ENCODE results near the gene TIMM44. TPM values are rescaled to one million over a fixed set of nuclear protein-coding genes. Genes with fewer than 3 reads are reported as not detected.

The TIMM44 gene
- total RNA-seq, 4 donors from 2014 or later, result 61.6 to 111 (median 98.5) TPM

DNA sequence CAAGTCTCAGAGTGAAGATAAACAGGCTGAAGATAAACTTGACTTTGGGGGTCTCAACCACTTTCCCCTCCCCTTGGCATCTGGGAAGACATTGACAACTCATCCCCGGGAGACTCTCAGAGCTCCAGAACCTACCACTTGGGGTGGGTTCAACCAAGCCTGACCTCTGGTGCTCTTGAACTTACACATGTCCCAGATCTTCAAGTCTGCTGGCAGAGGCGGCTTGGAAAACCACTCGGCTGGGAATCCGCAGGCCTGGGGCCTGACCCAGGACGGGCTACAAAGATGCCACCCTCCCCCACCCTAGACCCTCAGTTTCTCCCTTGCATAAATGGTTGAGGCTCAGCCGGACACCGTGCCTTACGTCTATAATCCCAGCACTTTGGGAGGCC is 54.6 kb downstream of the TIMM44 start:
- Histone ChIP-seq H3K27ac (replicated peaks in 1 of 4) (no peak overlapping the region), H3K9me3 (no peaks in the 10 kb centered on the region), H3K36me3 (no peaks in the 10 kb centered on the region), H3K4me1 (peaks cover 5 to 8% (median 7%) of the 10 kb centered on the region in 4 donors), H3K27me3 (peaks cover 0 to 51% (median 11%) of the 10 kb centered on the region in 4 donors), H3K4me3 (peak overlapping the region; percentile 36 to 55 (median 42))
- WGBS, result 100% methylated on average over 2 of the region's 8 CpGs
- no peak for TF ChIP-seq POLR2A (IDR thresholded peaks at IDR 0.05; ENCODE audit: low read depth)
- DNase-seq (ENCODE audit: extremely low spot score), result no peak
- intact Hi-C loops (cut with DNase I), result no loop called here

GRCh38 chr19:7888145-7888825 is 55.2 kb downstream of the TIMM44 start, which contains the start of gene LRRC8E:
LRRC8E (plus strand) TSS chr19:7888510; CDS start chr19:7895604, 7,094 bp downstream.
- TF ChIP-seq, protein P1, sequence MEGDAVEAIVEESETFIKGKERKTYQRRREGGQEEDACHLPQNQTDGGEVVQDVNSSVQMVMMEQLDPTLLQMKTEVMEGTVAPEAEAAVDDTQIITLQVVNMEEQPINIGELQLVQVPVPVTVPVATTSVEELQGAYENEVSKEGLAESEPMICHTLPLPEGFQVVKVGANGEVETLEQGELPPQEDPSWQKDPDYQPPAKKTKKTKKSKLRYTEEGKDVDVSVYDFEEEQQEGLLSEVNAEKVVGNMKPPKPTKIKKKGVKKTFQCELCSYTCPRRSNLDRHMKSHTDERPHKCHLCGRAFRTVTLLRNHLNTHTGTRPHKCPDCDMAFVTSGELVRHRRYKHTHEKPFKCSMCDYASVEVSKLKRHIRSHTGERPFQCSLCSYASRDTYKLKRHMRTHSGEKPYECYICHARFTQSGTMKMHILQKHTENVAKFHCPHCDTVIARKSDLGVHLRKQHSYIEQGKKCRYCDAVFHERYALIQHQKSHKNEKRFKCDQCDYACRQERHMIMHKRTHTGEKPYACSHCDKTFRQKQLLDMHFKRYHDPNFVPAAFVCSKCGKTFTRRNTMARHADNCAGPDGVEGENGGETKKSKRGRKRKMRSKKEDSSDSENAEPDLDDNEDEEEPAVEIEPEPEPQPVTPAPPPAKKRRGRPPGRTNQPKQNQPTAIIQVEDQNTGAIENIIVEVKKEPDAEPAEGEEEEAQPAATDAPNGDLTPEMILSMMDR (IDR thresholded peaks at IDR 0.05), result no peak
- no peak for TF ChIP-seq EP300 (IDR thresholded peaks at IDR 0.05)
- TF ChIP-seq POLR2A (IDR thresholded peaks at IDR 0.05; ENCODE audit: low read depth), result no peak
- TF ChIP-seq POLR2AphosphoS5 (IDR thresholded peaks at IDR 0.05), result no peak
- no peaks in the 10 kb centered on the region for H3K9me3 ChIP-seq
- H3K36me3 ChIP-seq, result no peaks in the 10 kb centered on the region
- H3K4me1 ChIP-seq, result peaks cover 5 to 8% (median 7%) of the 10 kb centered on the region in 4 donors
- 32% methylated on average over 20 of the region's 53 CpGs for WGBS
- intact Hi-C loops (cut with DNase I), result no loop called here
- peaks cover 0 to 46% (median 10%) of the 10 kb centered on the region in 4 donors for H3K27me3 ChIP-seq
- DNase-seq (ENCODE audit: extremely low spot score), result no peak
- H3K4me3 ChIP-seq, result peak within 1 kb of the TSS; percentile 36 to 55 (median 42)
- no peak within 1 kb of the TSS for H3K27ac ChIP-seq (replicated peaks in 1 of 4)

DNA sequence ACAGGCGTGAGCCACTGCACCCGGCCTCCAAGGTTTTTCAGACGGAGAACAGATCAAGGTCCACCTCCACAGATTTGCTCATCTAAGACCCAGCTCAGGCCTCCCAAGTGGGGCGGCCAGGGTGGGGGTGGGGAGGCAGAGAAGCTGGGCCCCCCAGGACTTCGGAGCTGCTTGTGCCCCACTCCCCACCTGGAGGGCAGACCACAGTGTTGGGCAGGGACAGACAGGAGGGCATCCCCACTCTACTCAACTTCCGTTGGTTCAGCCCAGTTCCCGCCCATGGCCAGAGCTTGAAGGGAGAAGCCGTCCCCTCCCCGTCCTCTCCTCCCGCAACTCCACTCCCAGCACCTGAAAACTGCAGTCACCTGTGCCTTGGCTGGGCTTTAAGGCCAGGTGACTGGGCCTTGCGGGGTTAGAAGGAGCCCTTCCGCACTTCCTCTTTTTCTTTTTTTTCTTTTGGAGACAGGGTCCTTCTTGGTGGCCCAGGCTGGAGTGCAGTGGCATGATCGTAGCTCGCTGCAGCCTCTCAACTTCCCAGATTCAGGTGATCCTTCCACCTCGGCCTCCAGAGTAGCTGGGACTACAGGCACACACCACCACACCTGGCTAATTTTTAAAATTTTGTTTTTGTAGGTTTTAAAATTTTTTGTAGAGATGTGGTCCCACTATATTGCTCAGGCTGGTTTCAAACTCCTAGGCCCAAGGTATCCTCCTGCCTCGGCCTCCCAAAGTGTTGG is 55.9 kb downstream of the TIMM44 start:
- Histone ChIP-seq H3K36me3 (no peaks in the 10 kb centered on the region), H3K4me3 (no peak overlapping the region), H3K27me3 (peaks cover 0 to 38% (median 10%) of the 10 kb centered on the region in 4 donors), H3K4me1 (peaks cover 5 to 8% (median 7%) of the 10 kb centered on the region in 4 donors), H3K9me3 (no peaks in the 10 kb centered on the region), H3K27ac (replicated peaks in 1 of 4) (no peak overlapping the region)
- no peak for TF ChIP-seq POLR2A (IDR thresholded peaks at IDR 0.05; ENCODE audit: low read depth)
- TF ChIP-seq, protein P1 (IDR thresholded peaks at IDR 0.05), result no peak
- no peak for TF ChIP-seq EP300 (IDR thresholded peaks at IDR 0.05)
- no peak for TF ChIP-seq POLR2AphosphoS5 (IDR thresholded peaks at IDR 0.05)
- intact Hi-C loops (cut with DNase I), result no loop called here
- no peak for DNase-seq (ENCODE audit: extremely low spot score)
- 83% methylated on average over 15 of the region's 16 CpGs for WGBS

DNA sequence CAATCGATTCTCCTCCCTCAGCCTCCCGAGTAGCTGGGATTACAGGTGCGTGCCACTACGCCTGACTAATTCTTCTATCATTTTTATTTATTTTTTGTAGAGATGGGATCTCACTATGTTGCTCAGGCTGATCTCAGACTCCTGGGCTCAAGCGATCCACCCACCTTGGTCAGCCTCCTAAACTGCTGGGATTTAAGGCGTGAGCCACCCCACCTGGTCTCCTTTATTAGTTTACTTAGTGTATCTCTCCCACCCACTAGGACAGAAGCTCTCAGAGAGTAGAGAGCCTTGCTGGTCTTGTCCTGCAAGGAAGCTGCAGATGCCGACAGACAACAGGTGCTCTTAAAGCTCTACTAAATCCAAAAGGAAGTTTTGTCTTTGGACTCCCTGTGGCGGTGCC is 57.6 kb downstream of the TIMM44 start:
- no peak overlapping the region for H3K27ac ChIP-seq (replicated peaks in 1 of 4)
- H3K27me3 ChIP-seq, result peaks cover 0 to 31% (median 10%) of the 10 kb centered on the region in 4 donors
- H3K36me3 ChIP-seq, result no peaks in the 10 kb centered on the region
- DNase-seq (ENCODE audit: extremely low spot score), result no peak
- 88% methylated on average over 8 of the region's 8 CpGs for WGBS
- TF ChIP-seq POLR2AphosphoS5 (IDR thresholded peaks at IDR 0.05) (no peak), POLR2A (IDR thresholded peaks at IDR 0.05; ENCODE audit: low read depth) (no peak), EP300 (IDR thresholded peaks at IDR 0.05) (no peak)
- TF ChIP-seq, protein P1 (IDR thresholded peaks at IDR 0.05), result no peak
- no peaks in the 10 kb centered on the region for H3K9me3 ChIP-seq
- intact Hi-C loops (cut with DNase I), result no loop called here
- H3K4me1 ChIP-seq, result peaks cover 5 to 8% (median 7%) of the 10 kb centered on the region in 4 donors
- H3K4me3 ChIP-seq, result no peak overlapping the region

All from esophagus muscularis mucosa (tissue), 4 donors.